PC-3 (cell line): ENCODE measurements around the gene TCERG1L. TPM values are rescaled to one million over a fixed set of nuclear protein-coding genes. Genes with fewer than 3 reads are reported as not detected.
"Not testable (repeated sequence)": the region's sequence is repeated elsewhere in the genome, so short reads cannot be mapped to it uniquely, and the experiment has no call there.

Source experiments
- ATAC-seq: fragments of 200-7000 bp; cut with Tn5 transposase; 2 replicates; pipeline ENCODE4 v1.9.1; 2020; ENCODE audit warnings: mild to moderate bottlenecking, moderate library complexity
- BruUV-seq: library from RNA; stranded (reverse); fragments of 400-500 nt; replicated peaks from 2 replicates; lab custom pipeline; 2021; lab: Mats Ljungman, UMichigan
- CTCF ChIA-PET: fragments of 300-600 bp; sonication (Branson Sonifier 250); formaldehyde crosslinking; loops from one replicate; lab custom pipeline; 2022; ENCODE audit warnings: antibody characterized with exemption; lab: Charles Lee
- POLR2A ChIA-PET: fragments of 300-600 bp; sonication (Branson Sonifier 250); formaldehyde crosslinking; loops from one replicate; lab custom pipeline; 2022; ENCODE audit warnings: antibody characterized with exemption; ENCODE audit not compliant: unreplicated experiment; lab: Charles Lee
- DNase-seq: peaks from one replicate; pipeline ENCODE4 v3.0.0-alpha.2; 2015
- H2AFZ ChIP-seq: fragments of 300-600 bp; sonication (generic); 2 replicates; pipeline ENCODE4 v1.6.0; 2016; ENCODE audit warnings: antibody characterized with exemption, low read length
- H3F3A ChIP-seq: fragments of 300-600 bp; sonication (generic); one replicate; pipeline ENCODE4 v1.6.0; 2017; ENCODE audit warnings: antibody characterized with exemption, low read length, control low read depth, mild to moderate bottlenecking; ENCODE audit not compliant: unreplicated experiment
- H3K27ac ChIP-seq: fragments of 300-600 bp; sonication (generic); 2 replicates; pipeline ENCODE4 v1.5.1; 2016; ENCODE audit warnings: mild to moderate bottlenecking, low read length
- H3K27me3 ChIP-seq: fragments of 300-600 bp; sonication (generic); 2 replicates; pipeline ENCODE4 v1.6.1; 2016; ENCODE audit warnings: low read length, mixed read lengths
- H3K36me3 ChIP-seq: fragments of 300-600 bp; sonication (generic); 2 replicates; pipeline ENCODE4 v1.6.1; 2016; ENCODE audit warnings: low read depth, mixed run types, low read length, mixed read lengths
- H3K4me1 ChIP-seq: fragments of 300-600 bp; sonication (generic); 2 replicates; pipeline ENCODE4 v1.5.1; 2016; ENCODE audit warnings: low read length; ENCODE audit not compliant: insufficient read depth
- H3K4me2 ChIP-seq: fragments of 300-600 bp; sonication (generic); 2 replicates; pipeline ENCODE4 v1.6.0; 2016; ENCODE audit warnings: low read length
- H3K4me3 ChIP-seq: fragments of 300-600 bp; sonication (generic); 2 replicates; pipeline ENCODE4 v1.5.1; 2016; ENCODE audit warnings: mild to moderate bottlenecking, low read length, mixed read lengths
- H3K79me2 ChIP-seq: fragments of 300-600 bp; sonication (generic); 2 replicates; pipeline ENCODE4 v1.6.1; 2017; ENCODE audit warnings: low read length, mixed read lengths
- H3K9ac ChIP-seq: fragments of 300-600 bp; sonication (generic); 2 replicates; pipeline ENCODE4 v1.6.0; 2016; ENCODE audit warnings: mild to moderate bottlenecking, low read length
- H3K9me2 ChIP-seq: fragments of 300-600 bp; sonication (generic); replicated peaks from 2 replicates; pipeline ENCODE4 v1.6.1; 2016; ENCODE audit warnings: mixed run types, low read length, mixed read lengths
- H3K9me3 ChIP-seq: fragments of 300-600 bp; sonication (generic); 2 replicates; pipeline ENCODE4 v1.6.1; 2016; ENCODE audit warnings: low read length, mixed read lengths
- H4K20me1 ChIP-seq: fragments of 300-600 bp; sonication (generic); 2 replicates; pipeline ENCODE4 v1.6.1; 2016; ENCODE audit warnings: low read length, mixed read lengths
- EZH2 ChIP-seq: fragments of 300-600 bp; sonication (generic); IDR thresholded peaks from one replicate; pipeline ENCODE4 v1.6.1; 2017; ENCODE audit warnings: antibody characterized with exemption, mild to moderate bottlenecking, low read length; ENCODE audit not compliant: unreplicated experiment
- EZH2phosphoT487 ChIP-seq: fragments of 300-600 bp; sonication (generic); IDR thresholded peaks from 2 replicates; pipeline ENCODE4 v1.6.1; 2018; ENCODE audit warnings: mild to moderate bottlenecking, antibody characterized with exemption, low read length, borderline replicate concordance
- intact Hi-C: fragments of 100-400 bp; cut with micrococcal nuclease; formaldehyde crosslinking; loops from 2 replicates; pipeline ENCODE4 v1.9.0; 2023
- total RNA-seq: library from RNA; depleted of rRNA; stranded (reverse); fragments of >200 nt; gene quantifications from 2 replicates; pipeline ENCODE4 v1.2.3, GENCODE V29; 2014
- TF ChIP-seq, protein P1 (sequence below): fragments of 300-600 bp; sonication (generic); conservative IDR thresholded peaks from 2 replicates; pipeline ENCODE4 v1.5.1; 2017; ENCODE audit warnings: antibody characterized with exemption, low read depth, mild to moderate bottlenecking, low read length

The TCERG1L gene
- total RNA-seq, 1 experiment from 2014 or later = not detected

DNA sequence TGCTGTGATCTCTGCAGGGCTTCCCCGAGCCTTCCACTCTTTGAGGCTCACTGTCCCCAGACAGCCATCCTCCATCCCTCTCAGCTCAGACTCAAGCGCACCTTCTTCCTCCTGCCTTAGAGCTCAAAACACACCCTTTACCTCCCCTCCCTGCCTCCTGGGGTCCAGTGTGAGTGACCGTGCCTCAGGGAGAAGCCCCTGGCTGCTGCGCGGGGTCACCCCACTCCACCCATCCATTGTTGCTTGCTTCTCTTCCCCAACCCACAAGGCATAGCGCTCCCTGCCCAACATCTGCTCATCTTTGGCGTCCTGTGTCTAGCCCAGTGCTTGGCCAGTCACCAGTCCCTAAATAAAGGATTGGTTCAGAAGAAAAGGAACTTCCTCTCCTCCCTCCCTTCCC is 170.3 kb downstream of the TCERG1L start:
- Histone ChIP-seq H3K9ac (no peak overlapping the region), H2AFZ (no peak overlapping the region), H3K9me2 (no peaks in the 10 kb centered on the region), H3K27me3 (no peaks in the 10 kb centered on the region), H3K36me3 (no peaks in the 10 kb centered on the region), H3K27ac (no peak overlapping the region), H3K79me2 (no peaks in the 10 kb centered on the region), H3K4me3 (no peak overlapping the region), H3F3A (no peaks in the 10 kb centered on the region), H3K4me1 (no peaks in the 10 kb centered on the region), H3K9me3 (no peaks in the 10 kb centered on the region), H4K20me1 (no peaks in the 10 kb centered on the region), H3K4me2 (no peak overlapping the region)
- TF ChIP-seq EZH2 (no peak), EZH2phosphoT487 (no peak)
- TF ChIP-seq, protein P1, sequence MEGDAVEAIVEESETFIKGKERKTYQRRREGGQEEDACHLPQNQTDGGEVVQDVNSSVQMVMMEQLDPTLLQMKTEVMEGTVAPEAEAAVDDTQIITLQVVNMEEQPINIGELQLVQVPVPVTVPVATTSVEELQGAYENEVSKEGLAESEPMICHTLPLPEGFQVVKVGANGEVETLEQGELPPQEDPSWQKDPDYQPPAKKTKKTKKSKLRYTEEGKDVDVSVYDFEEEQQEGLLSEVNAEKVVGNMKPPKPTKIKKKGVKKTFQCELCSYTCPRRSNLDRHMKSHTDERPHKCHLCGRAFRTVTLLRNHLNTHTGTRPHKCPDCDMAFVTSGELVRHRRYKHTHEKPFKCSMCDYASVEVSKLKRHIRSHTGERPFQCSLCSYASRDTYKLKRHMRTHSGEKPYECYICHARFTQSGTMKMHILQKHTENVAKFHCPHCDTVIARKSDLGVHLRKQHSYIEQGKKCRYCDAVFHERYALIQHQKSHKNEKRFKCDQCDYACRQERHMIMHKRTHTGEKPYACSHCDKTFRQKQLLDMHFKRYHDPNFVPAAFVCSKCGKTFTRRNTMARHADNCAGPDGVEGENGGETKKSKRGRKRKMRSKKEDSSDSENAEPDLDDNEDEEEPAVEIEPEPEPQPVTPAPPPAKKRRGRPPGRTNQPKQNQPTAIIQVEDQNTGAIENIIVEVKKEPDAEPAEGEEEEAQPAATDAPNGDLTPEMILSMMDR = no peak
- BruUV-seq = no TSS peak
- ChIA-PET POLR2A (no interaction called here), CTCF (no interaction called here)
- ATAC-seq (no peak), DNase-seq (no peak)
- intact Hi-C loops = no loop called here

DNA sequence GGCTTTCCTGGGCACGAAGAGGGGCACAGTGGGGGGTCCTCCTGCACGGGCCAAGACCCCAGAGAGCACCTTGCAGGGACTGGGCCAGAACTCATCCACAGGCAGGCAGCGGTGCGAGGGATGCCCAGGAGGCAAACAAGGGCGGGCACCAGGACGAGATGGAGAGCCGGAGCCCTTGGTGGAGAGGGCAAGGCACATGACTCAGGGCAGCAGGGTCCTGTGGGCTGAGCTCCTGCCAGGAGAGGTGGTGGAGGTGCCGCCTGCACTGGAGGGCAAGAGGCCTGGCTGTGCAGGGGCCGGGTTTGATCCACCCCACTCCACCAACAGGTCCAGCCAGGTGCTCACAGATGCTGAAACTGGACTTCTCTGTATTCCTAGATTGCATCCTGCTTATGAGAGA is 170.9 kb downstream of the TCERG1L start:
- DNase-seq (no peak), ATAC-seq (no peak)
- H3K36me3 ChIP-seq = no peaks in the 10 kb centered on the region
- H3K4me3 ChIP-seq = no peak overlapping the region
- no peaks in the 10 kb centered on the region for H3K27me3 ChIP-seq
- H3K4me2 ChIP-seq = no peak overlapping the region
- H3K9me2 ChIP-seq = no peaks in the 10 kb centered on the region
- POLR2A ChIA-PET = no interaction called here
- CTCF ChIA-PET = no interaction called here
- no peaks in the 10 kb centered on the region for H3K79me2 ChIP-seq
- H2AFZ ChIP-seq = no peak overlapping the region
- H3K9me3 ChIP-seq = no peaks in the 10 kb centered on the region
- H3K4me1 ChIP-seq = no peaks in the 10 kb centered on the region
- H4K20me1 ChIP-seq = no peaks in the 10 kb centered on the region
- H3K9ac ChIP-seq = no peak overlapping the region
- H3K27ac ChIP-seq = no peak overlapping the region
- TF ChIP-seq EZH2phosphoT487 (no peak), EZH2 (no peak)
- TF ChIP-seq, protein P1 = no peak
- BruUV-seq = no TSS peak
- intact Hi-C loops = no loop called here
- H3F3A ChIP-seq = no peaks in the 10 kb centered on the region

DNA sequence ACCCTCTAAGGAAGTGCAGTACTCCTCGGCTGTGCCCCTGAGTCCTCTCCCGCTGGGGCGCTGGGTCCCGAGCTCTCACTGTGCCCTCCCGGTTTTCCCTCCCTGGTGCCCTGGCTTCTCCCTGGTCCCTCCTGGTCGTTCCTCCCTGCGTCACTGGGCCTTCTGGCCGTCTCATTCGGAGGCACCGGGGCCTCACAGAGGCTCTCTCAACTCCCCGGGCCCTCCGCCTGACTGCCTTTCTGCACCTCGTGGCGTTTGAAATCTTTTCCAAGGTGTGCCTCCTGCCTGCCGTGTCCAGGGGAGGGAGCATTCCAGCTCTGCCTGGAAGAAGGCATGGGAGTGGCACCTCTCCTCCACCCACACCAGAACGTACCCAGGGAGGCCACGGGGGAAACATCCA is 174.3 kb downstream of the TCERG1L start:
- ChIA-PET CTCF (no interaction called here), POLR2A (no interaction called here)
- Histone ChIP-seq H3K9me3 (no peaks in the 10 kb centered on the region), H3K9ac (no peak overlapping the region), H3K79me2 (no peaks in the 10 kb centered on the region), H3K36me3 (no peaks in the 10 kb centered on the region), H3F3A (no peaks in the 10 kb centered on the region), H3K4me3 (no peak overlapping the region), H3K4me2 (no peak overlapping the region), H2AFZ (no peak overlapping the region), H3K27me3 (no peaks in the 10 kb centered on the region), H3K27ac (no peak overlapping the region), H4K20me1 (no peaks in the 10 kb centered on the region), H3K4me1 (no peaks in the 10 kb centered on the region), H3K9me2 (no peaks in the 10 kb centered on the region)
- ATAC-seq = no peak
- TF ChIP-seq, protein P1 = no peak
- no peak for TF ChIP-seq EZH2
- TF ChIP-seq EZH2phosphoT487 = no peak
- intact Hi-C loops = no loop called here
- BruUV-seq = no TSS peak
- DNase-seq = no peak

- H3K4me3 ChIP-seq, BruUV-seq, H3K9me2 ChIP-seq, DNase-seq, H3K79me2 ChIP-seq, H4K20me1 ChIP-seq, CTCF ChIA-PET, intact Hi-C loops, H3K4me1 ChIP-seq, POLR2A ChIA-PET, H3K9ac ChIP-seq, H3K27ac ChIP-seq, H3K36me3 ChIP-seq, ATAC-seq, H3F3A ChIP-seq, H3K4me2 ChIP-seq, H3K27me3 ChIP-seq, H2AFZ ChIP-seq, H3K9me3 ChIP-seq: not testable (repeated sequence)
Observed at GRCh38 chr10:131136336-131136735, 175.2 kb downstream of the TCERG1L start.
